HepG2 (cell line): ENCODE measurements around the gene ITCH.

Source experiments
- HDAC2 ChIP-seq: sonication (generic); formaldehyde crosslinking; IDR thresholded peaks from 2 replicates; pipeline ENCODE4 v1.4.0; 2020; ENCODE audit warnings: missing genetic modification reagents
- NFIC ChIP-seq: IDR thresholded peaks from 2 replicates; pipeline ENCODE4 v1.6.1; 2012; ENCODE audit warnings: mild to moderate bottlenecking, low read length, inconsistent platforms
- SAP130 ChIP-seq: IDR thresholded peaks from 2 replicates; pipeline ENCODE4 v1.6.1; 2016; ENCODE audit warnings: low read depth
- ZIK1 ChIP-seq: sonication (generic); formaldehyde crosslinking; IDR thresholded peaks from 2 replicates; pipeline ENCODE4 v1.5.0; 2020; ENCODE audit warnings: mild to moderate bottlenecking, low read depth, missing genetic modification reagents, borderline replicate concordance
- TF ChIP-seq, protein P1 (sequence below): sonication (generic); formaldehyde crosslinking; IDR thresholded peaks from 2 replicates; pipeline ENCODE4 v1.4.0; 2020; ENCODE audit warnings: mild to moderate bottlenecking, missing genetic modification reagents
- TF ChIP-seq, protein P2 (sequence below): sonication (generic); formaldehyde crosslinking; IDR thresholded peaks from 2 replicates; pipeline ENCODE4 v1.5.1; 2020; ENCODE audit warnings: missing genetic modification reagents, mild to moderate bottlenecking, borderline replicate concordance
- TF ChIP-seq, protein P3 (sequence below): sonication (generic); formaldehyde crosslinking; IDR thresholded peaks from 2 replicates; pipeline ENCODE4 v1.5.0; 2020; ENCODE audit warnings: mild to moderate bottlenecking, missing genetic modification reagents, moderate library complexity

GRCh38 chr20:34343458-34344211, 19.4 kb upstream of the ITCH start:
- no peak; the same call in 1 of the 2 replicates for TF ChIP-seq HDAC2 (CRISPR knock-in tag)
- TF ChIP-seq NFIC = no peak
- TF ChIP-seq SAP130 (CRISPR knock-in tag) = no peak
- TF ChIP-seq, protein P1, sequence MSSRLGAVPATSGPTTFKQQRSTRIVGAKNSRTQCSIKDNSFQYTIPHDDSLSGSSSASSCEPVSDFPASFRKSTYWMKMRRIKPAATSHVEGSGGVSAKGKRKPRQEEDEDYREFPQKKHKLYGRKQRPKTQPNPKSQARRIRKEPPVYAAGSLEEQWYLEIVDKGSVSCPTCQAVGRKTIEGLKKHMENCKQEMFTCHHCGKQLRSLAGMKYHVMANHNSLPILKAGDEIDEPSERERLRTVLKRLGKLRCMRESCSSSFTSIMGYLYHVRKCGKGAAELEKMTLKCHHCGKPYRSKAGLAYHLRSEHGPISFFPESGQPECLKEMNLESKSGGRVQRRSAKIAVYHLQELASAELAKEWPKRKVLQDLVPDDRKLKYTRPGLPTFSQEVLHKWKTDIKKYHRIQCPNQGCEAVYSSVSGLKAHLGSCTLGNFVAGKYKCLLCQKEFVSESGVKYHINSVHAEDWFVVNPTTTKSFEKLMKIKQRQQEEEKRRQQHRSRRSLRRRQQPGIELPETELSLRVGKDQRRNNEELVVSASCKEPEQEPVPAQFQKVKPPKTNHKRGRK = peak; percentile 27; the same call in 1 of the 2 replicates
- TF ChIP-seq ZIK1 (CRISPR knock-in tag) = no peak
- TF ChIP-seq, protein P2, sequence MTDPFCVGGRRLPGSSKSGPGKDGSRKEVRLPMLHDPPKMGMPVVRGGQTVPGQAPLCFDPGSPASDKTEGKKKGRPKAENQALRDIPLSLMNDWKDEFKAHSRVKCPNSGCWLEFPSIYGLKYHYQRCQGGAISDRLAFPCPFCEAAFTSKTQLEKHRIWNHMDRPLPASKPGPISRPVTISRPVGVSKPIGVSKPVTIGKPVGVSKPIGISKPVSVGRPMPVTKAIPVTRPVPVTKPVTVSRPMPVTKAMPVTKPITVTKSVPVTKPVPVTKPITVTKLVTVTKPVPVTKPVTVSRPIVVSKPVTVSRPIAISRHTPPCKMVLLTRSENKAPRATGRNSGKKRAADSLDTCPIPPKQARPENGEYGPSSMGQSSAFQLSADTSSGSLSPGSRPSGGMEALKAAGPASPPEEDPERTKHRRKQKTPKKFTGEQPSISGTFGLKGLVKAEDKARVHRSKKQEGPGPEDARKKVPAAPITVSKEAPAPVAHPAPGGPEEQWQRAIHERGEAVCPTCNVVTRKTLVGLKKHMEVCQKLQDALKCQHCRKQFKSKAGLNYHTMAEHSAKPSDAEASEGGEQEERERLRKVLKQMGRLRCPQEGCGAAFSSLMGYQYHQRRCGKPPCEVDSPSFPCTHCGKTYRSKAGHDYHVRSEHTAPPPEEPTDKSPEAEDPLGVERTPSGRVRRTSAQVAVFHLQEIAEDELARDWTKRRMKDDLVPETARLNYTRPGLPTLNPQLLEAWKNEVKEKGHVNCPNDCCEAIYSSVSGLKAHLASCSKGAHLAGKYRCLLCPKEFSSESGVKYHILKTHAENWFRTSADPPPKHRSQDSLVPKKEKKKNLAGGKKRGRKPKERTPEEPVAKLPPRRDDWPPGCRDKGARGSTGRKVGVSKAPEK = no peak; the same call in 1 of the 2 replicates
- TF ChIP-seq, protein P3, sequence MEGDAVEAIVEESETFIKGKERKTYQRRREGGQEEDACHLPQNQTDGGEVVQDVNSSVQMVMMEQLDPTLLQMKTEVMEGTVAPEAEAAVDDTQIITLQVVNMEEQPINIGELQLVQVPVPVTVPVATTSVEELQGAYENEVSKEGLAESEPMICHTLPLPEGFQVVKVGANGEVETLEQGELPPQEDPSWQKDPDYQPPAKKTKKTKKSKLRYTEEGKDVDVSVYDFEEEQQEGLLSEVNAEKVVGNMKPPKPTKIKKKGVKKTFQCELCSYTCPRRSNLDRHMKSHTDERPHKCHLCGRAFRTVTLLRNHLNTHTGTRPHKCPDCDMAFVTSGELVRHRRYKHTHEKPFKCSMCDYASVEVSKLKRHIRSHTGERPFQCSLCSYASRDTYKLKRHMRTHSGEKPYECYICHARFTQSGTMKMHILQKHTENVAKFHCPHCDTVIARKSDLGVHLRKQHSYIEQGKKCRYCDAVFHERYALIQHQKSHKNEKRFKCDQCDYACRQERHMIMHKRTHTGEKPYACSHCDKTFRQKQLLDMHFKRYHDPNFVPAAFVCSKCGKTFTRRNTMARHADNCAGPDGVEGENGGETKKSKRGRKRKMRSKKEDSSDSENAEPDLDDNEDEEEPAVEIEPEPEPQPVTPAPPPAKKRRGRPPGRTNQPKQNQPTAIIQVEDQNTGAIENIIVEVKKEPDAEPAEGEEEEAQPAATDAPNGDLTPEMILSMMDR = no peak
